Gastrocnemius medialis (tissue), 4 donors: Measurements from ENCODE around the gene SSX2IP.

Experiments
- POLR2A ChIP-seq, 2 donors: fragments of 450-650 bp; IDR thresholded peaks; one replicate each; pipeline ENCODE4 v1.6.1; 2017; ENCODE audit warnings: antibody characterized with exemption in 2 of 2, mild to moderate bottlenecking in 2 of 2, moderate library complexity in 2 of 2
- TF ChIP-seq, protein P1 (sequence below), 5 experiments: fragments of 450-650 bp in 3 of 5; fragments of 200-600 bp in 2 of 5; sonication (generic) in 2 of 5; IDR thresholded peaks in 4 of 5; conservative IDR thresholded peaks in 1 of 5; 1 replicate in 4 of 5; 2 replicates in 1 of 5; pipeline ENCODE4 v1.5.1; 2016 to 2019; ENCODE audit warnings: antibody characterized with exemption in 5 of 5, mild to moderate bottlenecking in 3 of 5, moderate library complexity in 3 of 5

DNA sequence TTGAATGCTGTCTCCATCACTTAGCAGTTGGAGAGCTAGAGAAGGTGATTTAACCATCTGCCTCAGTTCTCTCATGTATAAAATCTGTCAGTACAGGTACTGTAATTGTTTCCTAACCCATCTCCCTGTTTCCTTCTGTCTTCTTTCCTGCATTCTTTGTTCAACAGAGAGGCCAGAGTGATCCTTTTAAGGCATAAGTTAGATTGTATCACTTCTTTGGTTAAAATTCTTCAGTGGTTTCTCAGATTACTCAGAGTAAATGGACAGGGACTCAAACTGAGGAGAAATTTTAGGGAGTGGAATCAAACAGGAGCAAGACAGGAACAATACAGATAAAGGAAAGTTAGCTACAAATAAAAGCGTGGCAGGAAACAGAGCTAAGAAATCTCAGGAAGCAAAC, 45.2 kb upstream of the SSX2IP start:
- TF ChIP-seq, protein P1, sequence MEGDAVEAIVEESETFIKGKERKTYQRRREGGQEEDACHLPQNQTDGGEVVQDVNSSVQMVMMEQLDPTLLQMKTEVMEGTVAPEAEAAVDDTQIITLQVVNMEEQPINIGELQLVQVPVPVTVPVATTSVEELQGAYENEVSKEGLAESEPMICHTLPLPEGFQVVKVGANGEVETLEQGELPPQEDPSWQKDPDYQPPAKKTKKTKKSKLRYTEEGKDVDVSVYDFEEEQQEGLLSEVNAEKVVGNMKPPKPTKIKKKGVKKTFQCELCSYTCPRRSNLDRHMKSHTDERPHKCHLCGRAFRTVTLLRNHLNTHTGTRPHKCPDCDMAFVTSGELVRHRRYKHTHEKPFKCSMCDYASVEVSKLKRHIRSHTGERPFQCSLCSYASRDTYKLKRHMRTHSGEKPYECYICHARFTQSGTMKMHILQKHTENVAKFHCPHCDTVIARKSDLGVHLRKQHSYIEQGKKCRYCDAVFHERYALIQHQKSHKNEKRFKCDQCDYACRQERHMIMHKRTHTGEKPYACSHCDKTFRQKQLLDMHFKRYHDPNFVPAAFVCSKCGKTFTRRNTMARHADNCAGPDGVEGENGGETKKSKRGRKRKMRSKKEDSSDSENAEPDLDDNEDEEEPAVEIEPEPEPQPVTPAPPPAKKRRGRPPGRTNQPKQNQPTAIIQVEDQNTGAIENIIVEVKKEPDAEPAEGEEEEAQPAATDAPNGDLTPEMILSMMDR (IDR thresholded peaks at IDR 0.05 in 4 of 5, conservative IDR thresholded peaks at IDR 0.05 in 1 of 5): no peak
- TF ChIP-seq POLR2A (IDR thresholded peaks at IDR 0.05): no peak
